Stimulated activated naive B cell treated with anti-CD40 and anti-IgM and Interleukin-4, amounts not matched to agents 10 μg/mL and 1 μg/mL and 100 μg/mL, for 72 hours (primary cell): ENCODE measurements around the gene GMNN.
"Not testable (repeated sequence)": the region's sequence is repeated elsewhere in the genome, so short reads cannot be mapped to it uniquely, and the experiment has no call there.

ENCODE experiments used
- ATAC-seq, 2 donors: fragments of 150-1000 bp; cut with Tn5 transposase; replicated peaks; 2 replicates each; pipeline ENCODE4 v1.10.0; 2021; ENCODE audit warnings: moderate library complexity in 1 of 2
- DNase-seq: peaks from one replicate; pipeline ENCODE4 v3.0.0; 2021
- H3K27ac Mint-ChIP-seq: one replicate; pipeline ENCODE4 v1.8.0; 2022; ENCODE audit warnings: mild to moderate bottlenecking, mixed read lengths
- H3K27me3 Mint-ChIP-seq, 2 donors: one replicate each; pipeline ENCODE4 v1.8.0; 2022; ENCODE audit warnings: mixed read lengths in 2 of 2
- H3K36me3 Mint-ChIP-seq, 2 donors: one replicate each; pipeline ENCODE4 v1.8.0; 2022; ENCODE audit warnings: mixed read lengths in 2 of 2, mild to moderate bottlenecking in 1 of 2
- H3K4me1 Mint-ChIP-seq, 2 donors: one replicate each; pipeline ENCODE4 v1.8.0; 2022; ENCODE audit warnings: mixed read lengths in 2 of 2, mild to moderate bottlenecking in 1 of 2
- H3K4me3 Mint-ChIP-seq, 2 donors: one replicate each; pipeline ENCODE4 v1.8.0; 2022; ENCODE audit warnings: mild to moderate bottlenecking in 2 of 2, mixed read lengths in 2 of 2, moderate library complexity in 1 of 2
- H3K9me3 Mint-ChIP-seq, 2 donors: one replicate each; pipeline ENCODE4 v1.8.0; 2022; ENCODE audit warnings: mixed read lengths in 2 of 2, mild to moderate bottlenecking in 1 of 2

Gene GMNN

DNA sequence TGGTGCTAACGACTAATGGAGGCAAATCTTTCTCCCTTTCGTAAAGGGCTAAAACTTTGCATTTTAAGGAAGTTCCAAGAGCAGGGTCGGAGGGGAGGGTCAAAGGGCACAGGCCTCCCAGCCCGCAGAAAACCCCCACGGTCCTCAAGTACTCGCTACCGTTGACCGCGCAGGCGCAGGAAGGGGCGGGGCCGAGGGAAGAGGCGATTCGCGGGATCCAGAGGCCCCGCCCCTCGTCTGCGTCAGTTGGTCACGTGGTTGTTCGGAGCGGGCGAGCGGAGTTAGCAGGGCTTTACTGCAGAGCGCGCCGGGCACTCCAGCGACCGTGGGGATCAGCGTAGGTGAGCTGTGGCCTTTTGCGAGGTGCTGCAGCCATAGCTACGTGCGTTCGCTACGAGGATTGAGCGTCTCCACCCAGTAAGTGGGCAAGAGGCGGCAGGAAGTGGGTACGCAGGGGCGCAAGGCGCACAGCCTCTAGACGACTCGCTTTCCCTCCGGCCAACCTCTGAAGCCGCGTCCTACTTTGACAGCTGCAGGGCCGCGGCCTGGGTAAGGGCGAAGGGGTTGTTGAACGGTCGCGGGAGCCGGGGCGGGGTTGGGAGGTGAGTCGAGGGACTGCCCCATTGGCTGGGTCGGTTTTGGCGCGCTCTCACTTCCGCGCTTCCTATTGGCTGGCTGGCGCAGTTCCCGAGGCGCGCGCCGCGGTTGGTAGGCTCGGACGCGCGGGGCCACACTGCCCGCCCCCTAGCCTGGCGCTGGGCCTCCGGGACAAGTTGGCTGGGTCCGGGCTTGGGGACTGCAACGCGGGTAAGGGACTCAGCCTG, at the start of gene GMNN:
Gene GMNN, plus strand, starts transcription at position 242 of the 824 bp plus-strand sequence. CDS start 2,310 bp downstream, outside the sequence.
- ATAC-seq (peak; percentile 93 to 94), DNase-seq (peak; percentile 94)
- H3K9me3 Mint-ChIP-seq = no peaks in the 10 kb centered on the region
- peak within 1 kb of the TSS; percentile 99 for H3K27ac Mint-ChIP-seq
- H3K4me3 Mint-ChIP-seq = peak within 1 kb of the TSS; percentile 97 to 99
- no peaks in the 10 kb centered on the region for H3K27me3 Mint-ChIP-seq
- H3K4me1 Mint-ChIP-seq = peaks cover 6 to 17% of the 10 kb centered on the region in 2 donors
- H3K36me3 Mint-ChIP-seq = peaks cover 7 to 9% of the 10 kb centered on the region in 2 donors

DNA sequence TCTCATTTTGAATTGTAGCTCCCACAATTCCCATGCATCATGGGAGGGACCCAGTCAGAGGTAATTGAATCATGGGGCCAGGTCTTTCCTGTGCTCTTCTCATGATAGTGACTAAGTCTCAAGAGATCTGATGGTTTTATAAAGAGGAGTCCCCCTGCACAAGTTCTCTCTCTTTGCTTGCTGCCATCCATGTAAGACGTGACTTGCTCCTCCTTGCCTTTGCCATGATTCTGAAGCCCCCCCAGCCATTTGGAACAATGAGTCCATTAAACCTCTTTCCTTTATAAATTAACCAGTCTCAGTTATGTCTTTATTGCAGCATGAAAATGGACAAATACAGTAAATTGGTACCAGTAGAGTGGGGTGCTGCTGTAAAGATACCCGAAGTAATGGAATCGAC, 44.1 kb upstream of the GMNN start:
- peak overlapping the region in 1 of 2 donors; percentile 1 for H3K4me3 Mint-ChIP-seq
- H3K36me3 Mint-ChIP-seq = peaks cover 7 to 15% of the 10 kb centered on the region in 2 donors

DNA sequence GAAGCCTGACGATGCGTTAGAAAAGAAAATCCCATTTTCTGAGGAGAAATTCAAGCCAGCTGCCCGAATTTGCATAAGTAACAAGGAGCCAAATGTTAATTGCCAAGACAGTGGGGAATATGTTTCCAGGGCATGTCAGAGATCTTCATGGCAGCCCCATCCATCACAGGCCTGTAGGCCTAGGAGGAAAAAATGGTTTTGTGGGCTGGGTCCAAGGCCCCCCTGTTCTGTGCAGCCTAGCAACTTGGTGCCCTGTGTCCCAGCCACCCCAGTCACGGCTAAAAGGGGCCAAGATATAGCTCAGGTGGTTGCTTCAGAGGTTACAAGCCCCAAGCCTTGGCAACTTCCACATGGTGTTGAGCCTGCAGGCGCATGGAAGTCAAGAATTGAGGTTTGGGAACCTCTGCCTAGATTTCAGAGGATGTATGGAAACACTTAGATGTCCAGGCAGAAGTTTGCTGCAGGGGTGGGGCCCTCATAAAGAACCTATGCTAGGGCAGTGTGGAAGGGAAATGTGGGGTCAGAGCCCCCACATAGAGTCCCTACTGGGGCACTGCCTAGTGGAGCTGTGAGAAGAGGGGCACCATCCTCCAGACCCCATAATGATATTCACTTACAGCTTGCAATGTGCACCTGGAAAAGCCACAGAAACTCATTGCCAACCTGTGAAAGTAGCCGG, 43.1 kb upstream of the GMNN start:
- not testable (repeated sequence) for ATAC-seq, H3K27ac Mint-ChIP-seq, H3K4me3 Mint-ChIP-seq, H3K27me3 Mint-ChIP-seq, DNase-seq
- Mint-ChIP-seq H3K36me3 (peaks cover 7 to 15% of the 10 kb centered on the region in 2 donors), H3K4me1 (peaks cover 7 to 14% of the 10 kb centered on the region in 2 donors), H3K9me3 (peaks cover 11 to 13% of the 10 kb centered on the region in 2 donors)

More for the DNA sequence above, 44.1 kb upstream of the GMNN start:
- not testable (repeated sequence) for H3K27ac Mint-ChIP-seq, H3K27me3 Mint-ChIP-seq, DNase-seq, ATAC-seq
- Mint-ChIP-seq H3K4me1 (peaks cover 7 to 14% of the 10 kb centered on the region in 2 donors), H3K9me3 (peaks cover 11 to 13% of the 10 kb centered on the region in 2 donors)

DNA sequence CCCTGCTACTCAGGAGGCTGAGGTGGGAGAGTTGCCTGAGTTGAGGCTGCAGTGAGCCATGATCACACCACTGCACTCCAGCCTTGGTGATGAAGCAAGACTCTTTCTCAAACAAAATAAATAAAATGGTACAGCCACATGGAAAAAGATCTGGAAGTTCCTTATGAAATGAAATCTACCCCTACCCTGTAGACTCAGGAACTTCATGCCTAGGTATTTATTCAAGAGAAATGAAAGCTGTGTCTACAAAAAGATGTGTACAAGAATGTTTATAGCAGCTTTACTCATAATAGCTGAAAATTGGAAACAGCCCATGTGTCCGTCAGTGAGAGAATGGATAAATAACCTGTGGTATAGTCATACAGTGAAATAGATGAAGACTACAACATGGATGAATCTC, 40.6 kb upstream of the GMNN start:
- no peak for ATAC-seq
- Mint-ChIP-seq H3K9me3 (peaks cover 11 to 13% of the 10 kb centered on the region in 2 donors), H3K27me3 (no peaks in the 10 kb centered on the region), H3K36me3 (peaks cover 7 to 15% of the 10 kb centered on the region in 2 donors), H3K4me1 (peaks cover 5 to 7% of the 10 kb centered on the region in 2 donors), H3K27ac (no peak overlapping the region), H3K4me3 (no peak overlapping the region)
- DNase-seq = no peak

DNA sequence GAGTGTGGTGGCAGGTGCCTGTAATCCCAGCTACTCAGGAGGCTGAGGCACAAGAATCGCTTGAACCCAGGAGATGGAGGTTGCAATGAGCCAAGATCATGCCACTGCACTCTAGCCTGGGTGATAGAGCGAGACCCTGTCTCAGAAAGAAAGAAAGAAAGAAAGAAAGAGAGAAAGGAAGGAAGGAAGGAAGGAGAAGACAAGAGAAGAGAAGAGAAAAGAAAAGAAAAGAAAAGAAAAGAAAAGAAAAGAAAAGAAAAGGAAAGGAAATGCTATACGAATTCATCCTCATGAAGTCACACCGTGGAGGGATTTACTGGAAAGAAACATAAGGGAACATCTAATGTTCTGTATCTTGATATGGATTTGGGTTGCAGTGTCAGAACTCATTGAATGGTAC, 40.0 kb upstream of the GMNN start:
- not testable (repeated sequence) for H3K4me3 Mint-ChIP-seq
- peaks cover 11 to 13% of the 10 kb centered on the region in 2 donors for H3K9me3 Mint-ChIP-seq

DNA sequence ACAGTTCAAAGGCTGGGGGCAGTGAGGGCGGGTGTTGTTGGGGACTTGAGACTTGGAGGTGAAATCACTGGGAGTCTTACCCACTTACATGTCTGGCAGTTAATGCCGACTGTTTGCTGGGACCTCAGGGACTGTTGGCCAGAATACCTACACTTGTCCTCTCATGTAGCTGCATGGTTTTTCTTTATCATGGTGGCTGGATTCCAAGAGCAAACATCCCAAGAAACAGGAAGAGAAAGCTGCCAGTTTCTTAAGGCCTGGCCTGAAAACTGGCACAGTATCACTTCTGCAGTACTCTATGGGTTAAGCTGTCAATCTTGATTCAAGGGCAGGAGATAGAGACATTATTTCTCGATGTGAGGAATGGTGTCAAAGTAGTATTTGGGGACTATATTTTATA, 36.0 kb upstream of the GMNN start:
- Mint-ChIP-seq H3K4me1 (peaks cover 16 to 20% of the 10 kb centered on the region in 2 donors), H3K4me3 (no peak overlapping the region), H3K27me3 (no peaks in the 10 kb centered on the region), H3K27ac (no peak overlapping the region), H3K9me3 (peaks cover 2 to 5% of the 10 kb centered on the region in 2 donors), H3K36me3 (no peaks in the 10 kb centered on the region)
- ATAC-seq (no peak), DNase-seq (no peak)

More for the DNA sequence above, 40.0 kb upstream of the GMNN start:
- H3K27me3 Mint-ChIP-seq, H3K27ac Mint-ChIP-seq, ATAC-seq, DNase-seq, H3K4me1 Mint-ChIP-seq: not testable (repeated sequence)
- H3K36me3 Mint-ChIP-seq = peaks cover 7 to 14% of the 10 kb centered on the region in 2 donors

DNA sequence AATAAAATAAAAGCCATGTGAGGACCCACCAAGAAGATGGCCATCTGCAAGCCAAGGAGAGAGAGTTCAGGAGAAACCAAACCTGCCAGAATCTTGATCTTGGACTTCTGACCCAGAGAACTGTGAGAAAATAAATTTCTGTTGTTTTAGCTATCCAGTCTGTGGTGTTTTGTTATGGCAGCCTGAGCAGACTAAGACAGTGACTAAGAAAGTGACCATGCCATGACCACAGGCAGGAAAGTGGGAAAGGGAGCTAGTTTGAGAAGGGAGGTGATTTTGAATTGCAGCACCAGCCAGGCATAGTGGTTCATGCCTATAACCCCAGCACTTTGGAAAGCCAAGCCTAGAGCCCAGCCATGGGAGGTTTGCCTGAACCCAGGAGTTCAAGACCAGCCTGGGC, 33.9 kb upstream of the GMNN start:
- no peak for ATAC-seq
- DNase-seq = no peak
- H3K27me3 Mint-ChIP-seq = no peaks in the 10 kb centered on the region

DNA sequence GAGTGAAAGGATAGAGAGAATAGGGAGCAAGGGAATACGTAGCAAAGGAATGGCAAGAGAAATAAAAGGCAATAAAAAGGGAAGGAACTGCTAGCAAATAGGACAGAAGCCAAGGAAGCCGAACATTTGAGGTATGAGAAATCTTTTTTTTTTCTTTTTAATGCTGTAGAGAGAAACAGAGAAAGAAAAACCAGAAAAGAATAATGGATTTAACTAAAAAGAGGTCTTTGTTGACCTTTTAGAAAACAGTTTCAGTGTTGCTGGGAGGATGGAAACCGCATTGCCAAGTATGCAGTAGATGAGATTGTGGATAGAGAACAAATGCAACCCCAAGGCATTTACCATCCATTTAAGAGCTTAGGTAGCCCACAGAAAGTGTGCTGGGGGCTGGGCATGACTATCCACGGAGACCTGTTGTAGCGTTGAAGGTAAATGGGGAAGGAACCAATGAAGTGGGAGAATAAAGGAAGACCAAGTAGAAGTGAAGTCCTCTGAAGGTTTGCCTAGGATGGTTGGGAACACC, 32.5 kb upstream of the GMNN start:
- H3K9me3 Mint-ChIP-seq = peaks cover 4 to 5% of the 10 kb centered on the region in 2 donors
- H3K27me3 Mint-ChIP-seq = no peaks in the 10 kb centered on the region
- peak overlapping the region; percentile 77 for H3K27ac Mint-ChIP-seq
- ATAC-seq = no peak
- H3K4me1 Mint-ChIP-seq = peaks cover 26 to 37% of the 10 kb centered on the region in 2 donors
- H3K36me3 Mint-ChIP-seq = peaks cover 0 to 2% of the 10 kb centered on the region in 2 donors
- peak overlapping the region in 1 of 2 donors; percentile 39 for H3K4me3 Mint-ChIP-seq
- DNase-seq = no peak

More for the DNA sequence above, 33.9 kb upstream of the GMNN start:
- no peak overlapping the region for H3K27ac Mint-ChIP-seq
- H3K36me3 Mint-ChIP-seq = peaks cover 0 to 2% of the 10 kb centered on the region in 2 donors
- H3K9me3 Mint-ChIP-seq = peaks cover 4 to 5% of the 10 kb centered on the region in 2 donors
- H3K4me1 Mint-ChIP-seq = peaks cover 26 to 37% of the 10 kb centered on the region in 2 donors
- H3K4me3 Mint-ChIP-seq = no peak overlapping the region

DNA sequence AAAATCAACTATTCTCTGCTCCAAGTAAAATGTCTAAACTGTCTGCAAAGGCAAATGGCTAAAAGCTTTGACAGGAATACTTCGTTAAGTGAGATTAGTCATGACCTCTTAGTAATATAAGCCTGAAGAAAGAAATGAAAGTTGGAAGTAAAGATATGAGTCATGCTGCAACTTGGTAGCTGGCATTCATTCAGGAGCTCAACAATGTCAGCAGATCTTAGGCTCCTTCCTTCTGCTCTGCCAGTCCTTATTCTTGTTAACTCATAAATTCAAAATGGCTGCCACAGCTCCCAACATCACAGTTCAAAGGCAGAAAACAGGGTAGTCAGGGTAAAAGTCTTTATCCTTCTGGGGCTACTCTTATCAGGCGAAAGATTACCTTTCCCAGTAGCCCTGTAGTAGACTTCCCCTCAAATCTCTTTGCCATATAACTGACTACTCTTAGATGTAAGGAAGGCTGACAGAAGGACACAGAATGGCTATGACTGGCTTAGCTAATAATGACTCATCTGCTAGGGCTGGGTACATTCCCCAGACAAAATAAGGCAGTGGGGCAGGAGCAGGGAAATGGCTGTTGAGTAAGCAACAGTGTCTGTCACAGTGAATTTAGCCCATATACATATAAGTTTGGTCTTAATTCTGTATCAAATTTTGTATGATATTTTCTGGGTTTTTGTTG, 31.3 kb upstream of the GMNN start:
- Mint-ChIP-seq H3K36me3 (peaks cover 0 to 2% of the 10 kb centered on the region in 2 donors), H3K27me3 (no peaks in the 10 kb centered on the region), H3K27ac (peak overlapping the region; percentile 93), H3K9me3 (peaks cover 4 to 5% of the 10 kb centered on the region in 2 donors), H3K4me1 (peaks cover 26 to 37% of the 10 kb centered on the region in 2 donors), H3K4me3 (peak overlapping the region; percentile 59 to 76)
- ATAC-seq (peak; percentile 87 to 93), DNase-seq (peak; percentile 41)

DNA sequence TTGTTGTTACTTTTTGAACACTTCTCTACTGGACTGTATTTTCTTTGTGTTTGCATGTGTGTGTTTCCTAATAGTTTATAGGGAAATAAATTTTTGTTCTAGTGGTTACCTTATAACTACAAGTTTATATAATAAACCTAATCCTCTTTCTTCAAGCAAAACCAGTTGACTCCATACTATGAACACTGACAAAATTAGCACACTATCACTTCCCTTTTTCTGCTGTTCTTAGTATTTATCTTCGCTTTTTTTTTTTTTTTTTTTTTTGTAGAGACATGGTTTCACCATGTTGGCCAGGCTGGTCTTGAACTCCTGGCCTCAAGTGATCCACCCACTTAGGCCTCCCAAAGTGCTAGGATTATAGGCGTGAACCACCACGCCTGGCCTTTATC, 30.8 kb upstream of the GMNN start:
- Mint-ChIP-seq H3K27me3 (no peaks in the 10 kb centered on the region), H3K36me3 (peaks cover 0 to 2% of the 10 kb centered on the region in 2 donors), H3K27ac (peak overlapping the region; percentile 93), H3K4me3 (peak overlapping the region; percentile 37 to 48), H3K9me3 (peaks cover 4 to 5% of the 10 kb centered on the region in 2 donors), H3K4me1 (peaks cover 27 to 39% of the 10 kb centered on the region in 2 donors)
- DNase-seq (no peak), ATAC-seq (peak; percentile 68 to 73)

DNA sequence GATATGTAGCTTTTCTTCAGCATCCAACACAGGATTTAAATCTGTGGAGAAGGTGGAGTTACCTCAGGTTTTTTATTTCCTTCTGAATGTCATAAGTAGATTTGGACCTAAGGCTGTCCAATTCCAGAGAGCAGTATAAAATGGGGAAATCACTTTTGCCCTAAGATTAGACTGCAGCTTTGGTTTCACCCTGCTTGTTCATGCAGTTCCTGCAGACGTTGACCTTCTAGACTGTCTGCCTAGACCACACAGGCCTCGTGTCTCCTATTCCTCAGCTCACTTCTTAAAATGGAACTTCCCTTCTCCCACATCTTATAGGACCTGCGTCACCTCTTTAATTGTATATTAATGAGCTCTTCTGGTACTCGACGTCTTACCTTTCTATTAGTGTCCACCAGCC, 29.8 kb upstream of the GMNN start:
- Mint-ChIP-seq H3K9me3 (peaks cover 4 to 5% of the 10 kb centered on the region in 2 donors), H3K4me3 (peak overlapping the region in 1 of 2 donors; percentile 10), H3K36me3 (peaks cover 0 to 2% of the 10 kb centered on the region in 2 donors), H3K4me1 (peaks cover 32 to 44% of the 10 kb centered on the region in 2 donors), H3K27ac (peak overlapping the region; percentile 93), H3K27me3 (no peaks in the 10 kb centered on the region)
- ATAC-seq (peak; percentile 27 to 56), DNase-seq (no peak)

DNA sequence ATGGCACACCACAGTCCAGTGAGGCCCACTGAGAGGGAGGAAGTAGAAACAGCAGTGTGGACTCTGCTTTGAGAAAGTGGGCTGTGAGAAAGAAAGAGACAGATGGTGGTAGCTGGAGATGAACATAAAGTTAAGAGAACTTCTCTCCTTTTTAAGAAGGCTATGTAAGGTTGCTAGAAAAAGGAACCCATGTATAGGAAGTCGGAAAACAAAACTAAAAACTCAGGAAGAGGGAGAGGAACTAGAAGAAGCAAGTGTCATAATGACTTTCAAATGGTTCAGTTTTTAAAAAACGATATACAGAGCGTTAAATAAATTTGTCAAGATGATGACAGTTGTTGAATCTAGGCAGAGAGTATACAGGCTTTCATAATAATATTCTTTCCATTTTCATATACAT, 25.4 kb upstream of the GMNN start:
- ATAC-seq (no peak), DNase-seq (no peak)
- H3K27me3 Mint-ChIP-seq = no peaks in the 10 kb centered on the region
- no peak overlapping the region for H3K4me3 Mint-ChIP-seq
- peaks cover 0 to 2% of the 10 kb centered on the region in 2 donors for H3K9me3 Mint-ChIP-seq
- no peak overlapping the region for H3K27ac Mint-ChIP-seq
- H3K36me3 Mint-ChIP-seq = peaks cover 0 to 2% of the 10 kb centered on the region in 2 donors
- peaks cover 13 to 19% of the 10 kb centered on the region in 2 donors for H3K4me1 Mint-ChIP-seq

DNA sequence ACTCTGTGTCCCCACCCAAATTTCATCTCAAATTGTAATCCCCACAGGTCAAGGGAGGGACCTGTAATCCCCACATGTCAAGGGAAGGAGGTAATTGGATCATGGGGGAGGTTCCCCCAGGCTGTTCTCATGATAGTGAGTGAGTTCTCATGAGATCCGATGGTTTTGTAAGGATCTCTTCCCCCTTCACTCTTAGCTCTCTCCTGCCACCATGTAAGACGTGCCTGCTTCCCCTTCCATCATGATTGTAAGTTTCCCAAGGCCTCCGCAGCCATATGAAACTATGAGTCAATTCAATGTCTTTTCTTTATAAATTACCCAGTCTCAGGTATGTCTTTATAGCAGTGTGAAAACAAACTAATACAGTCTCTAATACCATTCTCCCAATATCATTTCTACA, 23.9 kb upstream of the GMNN start:
- not testable (repeated sequence) for DNase-seq, H3K27me3 Mint-ChIP-seq, H3K36me3 Mint-ChIP-seq, H3K27ac Mint-ChIP-seq, H3K4me1 Mint-ChIP-seq, H3K4me3 Mint-ChIP-seq, H3K9me3 Mint-ChIP-seq, ATAC-seq

DNA sequence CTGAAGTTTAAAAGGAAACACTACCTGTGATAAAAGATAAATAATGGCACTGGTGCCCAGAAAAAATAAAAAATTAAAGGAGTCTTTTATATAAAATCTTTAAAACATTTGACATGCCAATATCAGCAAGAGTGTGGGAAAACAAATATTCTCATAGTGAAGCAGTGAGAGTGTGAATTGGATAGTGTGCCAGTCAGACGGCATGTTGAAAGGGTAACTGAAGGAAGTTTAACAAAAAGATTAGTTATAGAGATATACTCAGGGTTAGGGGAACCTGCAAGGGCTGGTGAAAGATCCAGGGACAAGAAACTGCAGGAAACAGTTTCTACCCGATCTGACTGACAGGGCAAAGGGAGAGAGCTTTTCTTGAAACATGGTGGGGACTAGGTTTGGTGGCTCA, 22.2 kb upstream of the GMNN start:
- Mint-ChIP-seq H3K9me3 (peaks cover 0 to 2% of the 10 kb centered on the region in 2 donors), H3K27ac (no peak overlapping the region), H3K27me3 (no peaks in the 10 kb centered on the region)

More for the DNA sequence above, 22.2 kb upstream of the GMNN start:
- Mint-ChIP-seq H3K36me3 (no peaks in the 10 kb centered on the region), H3K4me1 (peaks cover 7% of the 10 kb centered on the region in 2 donors), H3K4me3 (no peak overlapping the region)
- ATAC-seq (no peak), DNase-seq (no peak)
